T47D (cell line): ENCODE data around the gene OR7C2.
"Not testable (repeated sequence)": the region's sequence is repeated elsewhere in the genome, so short reads cannot be mapped to it uniquely, and the experiment has no call there.

Experiments
- DNase-seq, 2 experiments: peaks; one replicate each; pipeline versions ENCODE4 v3.0.0 to v3.0.0-alpha.2; 2011 to 2012; ENCODE audit warnings: low read depth in 1 of 2, low spot score in 1 of 2
- JUND ChIP-seq: IDR thresholded peaks from 2 replicates; pipeline ENCODE4 v1.6.1; 2012; ENCODE audit warnings: low read depth
- in situ Hi-C: cut with HindIII; loops from 2 replicates; pipeline ENCODE4 v1.10.0; 2016; ENCODE audit warnings: low sequenced_read_pairs, low pct_unique_long_range_greater_than_20kb

The OR7C2 gene

GRCh38 chr19:14941189-14941588 is at the start of gene OR7C2:
Gene OR7C2 (plus strand): TSS chr19:14941489. CDS start chr19:14941489, 0 bp downstream.
- in situ Hi-C loops: no loop called here
- no peak for DNase-seq
- no peak for TF ChIP-seq JUND

GRCh38 chr19:14901675-14902260 is 39.5 kb upstream of the OR7C2 start:
- in situ Hi-C loops: no loop called here
- DNase-seq: no peak
- no peak for TF ChIP-seq JUND

GRCh38 chr19:14906711-14907110 is 34.6 kb upstream of the OR7C2 start:
- DNase-seq: no peak
- in situ Hi-C loops: no loop called here
- no peak for TF ChIP-seq JUND

- no peak for TF ChIP-seq JUND
- in situ Hi-C loops: no loop called here
- no peak for DNase-seq
Measured at GRCh38 chr19:14915116-14915515, 26.2 kb upstream of the OR7C2 start.

- TF ChIP-seq JUND: no peak
- peak; percentile 10 to 46 for DNase-seq
- in situ Hi-C loops: no loop called here
Measured at GRCh38 chr19:14916848-14917247, 24.4 kb upstream of the OR7C2 start.

- in situ Hi-C loops: no loop called here
- no peak for TF ChIP-seq JUND
- DNase-seq: no peak
Measured at GRCh38 chr19:14933506-14933905, 7.8 kb upstream of the OR7C2 start.

GRCh38 chr19:14940266-14940665 is 1.0 kb upstream of the OR7C2 start:
- in situ Hi-C loops: no loop called here
- no peak for DNase-seq
- no peak for TF ChIP-seq JUND

GRCh38 chr19:14943601-14944000 is 2.3 kb downstream of the OR7C2 start:
- TF ChIP-seq JUND: no peak
- in situ Hi-C loops: no loop called here
- no peak for DNase-seq

GRCh38 chr19:14944456-14944855 is 3.2 kb downstream of the OR7C2 start:
- no peak for DNase-seq
- no peak for TF ChIP-seq JUND
- in situ Hi-C loops: no loop called here

- DNase-seq, in situ Hi-C loops: not testable (repeated sequence)
Measured at GRCh38 chr19:14949413-14949812, 8.1 kb downstream of the OR7C2 start.

GRCh38 chr19:14949876-14950275 is 8.6 kb downstream of the OR7C2 start:
- no peak for TF ChIP-seq JUND
- DNase-seq: no peak

GRCh38 chr19:14950421-14950820 is 9.1 kb downstream of the OR7C2 start:
- peak in 1 of 2 experiments; percentile 32 for DNase-seq
- TF ChIP-seq JUND: no peak
- in situ Hi-C loops: no loop called here

More at GRCh38 chr19:14949876-14950275, 8.6 kb downstream of the OR7C2 start:
- in situ Hi-C loops: no loop called here

- DNase-seq: no peak
- in situ Hi-C loops: no loop called here
- TF ChIP-seq JUND: no peak
Measured at GRCh38 chr19:14952767-14953166, 11.5 kb downstream of the OR7C2 start.

GRCh38 chr19:14954071-14954655 is 12.9 kb downstream of the OR7C2 start:
- DNase-seq: peak in 1 of 2 experiments; percentile 45
- in situ Hi-C loops: no loop called here
- no peak for TF ChIP-seq JUND
